HEK293T (cell line): ENCODE measurements around the gene RNF13.

Source experiments
- ARNT ChIP-seq: fragments of 450-650 bp; IDR thresholded peaks from 2 replicates; pipeline ENCODE4 v1.6.1; 2017; ENCODE audit warnings: mild to moderate bottlenecking
- BHLHE40 ChIP-seq: fragments of 450-650 bp; IDR thresholded peaks from 2 replicates; pipeline ENCODE4 v1.6.1; 2016; ENCODE audit warnings: mild to moderate bottlenecking, moderate library complexity, borderline replicate concordance
- FOXK2 ChIP-seq: fragments of 450-650 bp; IDR thresholded peaks from 2 replicates; pipeline ENCODE4 v1.6.1; 2016; ENCODE audit warnings: mild to moderate bottlenecking
- FOXM1 ChIP-seq: fragments of 450-650 bp; IDR thresholded peaks from 2 replicates; pipeline ENCODE4 v1.6.1; 2017; ENCODE audit warnings: mild to moderate bottlenecking, borderline replicate concordance
- HDGF ChIP-seq: fragments of 450-650 bp; IDR thresholded peaks from 2 replicates; pipeline ENCODE4 v1.6.1; 2017; ENCODE audit warnings: antibody characterized with exemption, borderline replicate concordance
- LEF1 ChIP-seq: fragments of 450-650 bp; IDR thresholded peaks from 2 replicates; pipeline ENCODE4 v1.6.1; 2017; ENCODE audit warnings: mild to moderate bottlenecking, borderline replicate concordance
- NFRKB ChIP-seq: fragments of 450-650 bp; IDR thresholded peaks from 2 replicates; pipeline ENCODE4 v1.6.1; 2016; ENCODE audit warnings: mild to moderate bottlenecking, moderate library complexity
- SP1 ChIP-seq: fragments of 450-650 bp; IDR thresholded peaks from 2 replicates; pipeline ENCODE4 v1.6.1; 2017
- SUZ12 ChIP-seq: fragments of 450-650 bp; IDR thresholded peaks from 2 replicates; pipeline ENCODE4 v1.6.1; 2016; ENCODE audit warnings: mild to moderate bottlenecking
- TARDBP ChIP-seq: fragments of 450-650 bp; IDR thresholded peaks from 2 replicates; pipeline ENCODE4 v1.6.1; 2016
- ZNF384 ChIP-seq: fragments of 450-650 bp; IDR thresholded peaks from 2 replicates; pipeline ENCODE4 v1.6.1; 2016
- TF ChIP-seq, protein P1 (sequence below): fragments of 450-650 bp; IDR thresholded peaks from 2 replicates; pipeline ENCODE4 v1.6.1; 2016

DNA sequence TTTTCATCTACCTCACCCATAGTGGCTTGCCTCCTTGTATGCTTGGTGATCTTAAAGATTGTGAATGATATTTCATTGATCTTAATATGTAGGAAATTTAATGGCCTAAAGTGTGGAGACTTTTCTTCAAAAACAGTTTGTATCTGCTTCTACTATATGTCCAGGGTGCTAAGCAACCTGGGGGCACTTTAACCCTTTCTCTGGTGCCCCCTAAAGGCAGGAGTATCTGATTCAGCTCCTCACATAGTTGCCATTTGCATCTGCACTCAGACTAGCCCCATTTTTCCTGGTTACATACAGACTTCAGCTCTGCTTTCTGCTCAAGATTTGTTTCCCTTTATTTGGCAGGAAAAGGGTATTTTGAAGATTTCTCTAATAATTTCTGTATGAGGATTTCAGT, 162.9 kb downstream of the RNF13 start:
- TF ChIP-seq SUZ12 (no peak), TARDBP (no peak), BHLHE40 (no peak), FOXM1 (no peak), ZNF384 (no peak), ARNT (no peak), HDGF (no peak), NFRKB (no peak), LEF1 (no peak), FOXK2 (no peak), SP1 (no peak)
- TF ChIP-seq, protein P1, sequence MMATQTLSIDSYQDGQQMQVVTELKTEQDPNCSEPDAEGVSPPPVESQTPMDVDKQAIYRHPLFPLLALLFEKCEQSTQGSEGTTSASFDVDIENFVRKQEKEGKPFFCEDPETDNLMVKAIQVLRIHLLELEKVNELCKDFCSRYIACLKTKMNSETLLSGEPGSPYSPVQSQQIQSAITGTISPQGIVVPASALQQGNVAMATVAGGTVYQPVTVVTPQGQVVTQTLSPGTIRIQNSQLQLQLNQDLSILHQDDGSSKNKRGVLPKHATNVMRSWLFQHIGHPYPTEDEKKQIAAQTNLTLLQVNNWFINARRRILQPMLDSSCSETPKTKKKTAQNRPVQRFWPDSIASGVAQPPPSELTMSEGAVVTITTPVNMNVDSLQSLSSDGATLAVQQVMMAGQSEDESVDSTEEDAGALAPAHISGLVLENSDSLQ, result no peak
